Neutrophil (primary cell): Measurements from ENCODE around the gene DMD.

Experiments
- H3K27ac ChIP-seq: fragments of 200-600 bp; sonication (generic); 2 replicates; pipeline ENCODE4 v1.5.1; 2016; ENCODE audit warnings: mild to moderate bottlenecking, moderate library complexity
- H3K27me3 ChIP-seq: fragments of 200-600 bp; sonication (generic); 2 replicates; pipeline ENCODE4 v1.6.0; 2016; ENCODE audit warnings: mild to moderate bottlenecking
- H3K36me3 ChIP-seq: fragments of 200-600 bp; sonication (generic); 2 replicates; pipeline ENCODE4 v1.5.1; 2017
- H3K4me1 ChIP-seq, 2 experiments: fragments of 200-600 bp in 1 of 2; sonication (generic) in 1 of 2; 1 replicate in 1 of 2; 2 replicates in 1 of 2; pipeline versions ENCODE4 v1.5.1 to v1.6.1; 2013 to 2016; ENCODE audit warnings: low read depth in 1 of 2, low read length in 1 of 2, mild to moderate bottlenecking in 1 of 2, moderate library complexity in 1 of 2; ENCODE audit not compliant: control insufficient read depth in 1 of 2, insufficient read depth in 1 of 2
- H3K4me3 ChIP-seq, 2 experiments: fragments of 200-600 bp in 1 of 2; sonication (generic) in 1 of 2; 1 replicate in 1 of 2; 2 replicates in 1 of 2; pipeline ENCODE4 v1.5.1; 2013 to 2016; ENCODE audit warnings: low read depth in 1 of 2, low read length in 1 of 2, mild to moderate bottlenecking in 1 of 2, moderate library complexity in 1 of 2
- H3K9me3 ChIP-seq: fragments of 200-600 bp; sonication (generic); 2 replicates; pipeline ENCODE4 v1.5.1; 2016
- TF ChIP-seq, protein P1 (sequence below): fragments of 200-600 bp; sonication (generic); IDR thresholded peaks from 2 replicates; pipeline ENCODE4 v1.5.1; 2016; ENCODE audit warnings: antibody characterized with exemption

The DMD gene

DNA sequence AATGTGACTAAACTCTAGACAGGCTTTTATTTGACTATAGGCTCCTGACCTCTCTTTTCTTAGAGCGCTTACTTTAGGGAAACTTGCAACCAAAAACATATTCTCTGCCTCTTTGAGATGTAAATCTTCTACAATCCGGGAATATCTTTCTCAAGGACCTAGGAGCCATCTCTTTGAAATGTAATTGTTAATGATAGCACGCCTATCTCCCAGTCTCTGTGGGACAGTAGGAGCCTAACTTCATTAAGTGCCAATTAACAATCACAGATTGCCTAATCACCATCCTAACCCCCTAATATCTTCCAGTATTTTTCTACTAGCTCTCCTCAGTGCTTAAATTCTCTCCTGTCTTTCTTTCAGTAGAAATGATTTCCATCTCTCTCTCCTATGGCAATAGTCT, 628.6 kb downstream of the DMD start:
- no peaks in the 10 kb centered on the region for H3K4me1 ChIP-seq
- no peak overlapping the region for H3K4me3 ChIP-seq
- no peaks in the 10 kb centered on the region for H3K9me3 ChIP-seq
- no peak overlapping the region for H3K27ac ChIP-seq
- no peaks in the 10 kb centered on the region for H3K27me3 ChIP-seq
- no peaks in the 10 kb centered on the region for H3K36me3 ChIP-seq
- TF ChIP-seq, protein P1, sequence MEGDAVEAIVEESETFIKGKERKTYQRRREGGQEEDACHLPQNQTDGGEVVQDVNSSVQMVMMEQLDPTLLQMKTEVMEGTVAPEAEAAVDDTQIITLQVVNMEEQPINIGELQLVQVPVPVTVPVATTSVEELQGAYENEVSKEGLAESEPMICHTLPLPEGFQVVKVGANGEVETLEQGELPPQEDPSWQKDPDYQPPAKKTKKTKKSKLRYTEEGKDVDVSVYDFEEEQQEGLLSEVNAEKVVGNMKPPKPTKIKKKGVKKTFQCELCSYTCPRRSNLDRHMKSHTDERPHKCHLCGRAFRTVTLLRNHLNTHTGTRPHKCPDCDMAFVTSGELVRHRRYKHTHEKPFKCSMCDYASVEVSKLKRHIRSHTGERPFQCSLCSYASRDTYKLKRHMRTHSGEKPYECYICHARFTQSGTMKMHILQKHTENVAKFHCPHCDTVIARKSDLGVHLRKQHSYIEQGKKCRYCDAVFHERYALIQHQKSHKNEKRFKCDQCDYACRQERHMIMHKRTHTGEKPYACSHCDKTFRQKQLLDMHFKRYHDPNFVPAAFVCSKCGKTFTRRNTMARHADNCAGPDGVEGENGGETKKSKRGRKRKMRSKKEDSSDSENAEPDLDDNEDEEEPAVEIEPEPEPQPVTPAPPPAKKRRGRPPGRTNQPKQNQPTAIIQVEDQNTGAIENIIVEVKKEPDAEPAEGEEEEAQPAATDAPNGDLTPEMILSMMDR = no peak

DNA sequence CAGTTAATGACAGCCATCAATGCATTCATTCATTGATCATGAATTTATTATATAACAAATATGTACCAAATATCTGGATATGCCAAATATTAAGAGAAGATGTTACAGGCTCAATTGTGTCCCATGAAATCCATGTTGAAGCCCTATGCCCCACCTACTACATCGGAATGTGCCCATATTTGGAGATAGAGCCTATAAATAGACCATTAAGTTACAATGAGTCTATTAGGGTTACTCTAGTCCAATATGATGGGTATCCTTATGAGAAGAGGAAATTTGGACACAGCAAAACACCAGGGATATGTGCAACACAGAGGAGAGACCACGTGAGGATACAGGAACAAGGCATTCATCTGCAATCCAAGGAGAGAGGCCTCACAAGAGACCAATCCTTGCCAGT, 634.5 kb downstream of the DMD start:
- no peaks in the 10 kb centered on the region for H3K4me1 ChIP-seq
- H3K4me3 ChIP-seq = no peak overlapping the region
- H3K27ac ChIP-seq = no peak overlapping the region
- no peaks in the 10 kb centered on the region for H3K9me3 ChIP-seq
- TF ChIP-seq, protein P1 = no peak
- no peaks in the 10 kb centered on the region for H3K27me3 ChIP-seq
- no peaks in the 10 kb centered on the region for H3K36me3 ChIP-seq

DNA sequence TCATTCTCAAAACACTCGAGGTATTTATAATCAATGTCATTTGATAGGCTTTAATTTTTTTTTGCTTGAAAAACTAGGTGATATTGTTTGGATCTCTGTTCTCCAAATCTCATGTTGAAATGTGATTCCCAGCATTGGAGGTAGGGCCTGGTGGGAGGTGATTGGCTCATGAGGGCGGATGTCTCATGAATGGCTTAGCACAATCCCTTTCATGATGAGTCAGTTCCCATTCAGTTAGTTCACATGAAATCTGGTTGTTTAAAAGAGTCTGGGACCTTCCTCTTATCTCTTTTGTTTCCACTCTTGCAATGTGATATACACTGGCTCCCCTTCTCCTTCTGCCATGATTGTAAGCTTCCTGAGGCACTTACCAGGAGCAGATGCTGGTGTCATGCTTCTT, 638.7 kb downstream of the DMD start:
- H3K27ac ChIP-seq = no peak overlapping the region
- TF ChIP-seq, protein P1 = no peak
- no peaks in the 10 kb centered on the region for H3K9me3 ChIP-seq
- no peak overlapping the region for H3K4me3 ChIP-seq
- H3K27me3 ChIP-seq = no peaks in the 10 kb centered on the region
- H3K36me3 ChIP-seq = no peaks in the 10 kb centered on the region
- no peaks in the 10 kb centered on the region for H3K4me1 ChIP-seq

DNA sequence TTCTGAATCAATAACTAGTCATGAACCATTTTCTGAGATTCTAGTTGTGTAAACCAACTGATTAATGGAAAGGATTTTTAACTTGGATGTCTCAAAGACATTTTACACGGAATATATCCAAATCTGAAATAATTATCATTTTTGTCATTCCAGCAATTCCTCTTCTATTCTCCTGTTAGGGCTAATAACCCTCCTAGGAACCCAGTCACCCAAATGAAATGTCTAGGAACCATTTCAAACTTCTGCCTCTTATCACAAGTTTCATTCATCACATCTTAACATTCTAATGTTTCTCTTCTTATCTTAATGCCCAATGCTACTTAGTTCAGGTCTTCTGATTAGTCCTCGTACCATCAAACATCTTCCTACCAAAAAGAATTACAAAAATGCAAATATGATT, 639.8 kb downstream of the DMD start:
- no peaks in the 10 kb centered on the region for H3K9me3 ChIP-seq
- no peaks in the 10 kb centered on the region for H3K27me3 ChIP-seq
- TF ChIP-seq, protein P1 = no peak
- H3K4me1 ChIP-seq = no peaks in the 10 kb centered on the region
- no peak overlapping the region for H3K27ac ChIP-seq
- no peak overlapping the region for H3K4me3 ChIP-seq
- no peaks in the 10 kb centered on the region for H3K36me3 ChIP-seq

DNA sequence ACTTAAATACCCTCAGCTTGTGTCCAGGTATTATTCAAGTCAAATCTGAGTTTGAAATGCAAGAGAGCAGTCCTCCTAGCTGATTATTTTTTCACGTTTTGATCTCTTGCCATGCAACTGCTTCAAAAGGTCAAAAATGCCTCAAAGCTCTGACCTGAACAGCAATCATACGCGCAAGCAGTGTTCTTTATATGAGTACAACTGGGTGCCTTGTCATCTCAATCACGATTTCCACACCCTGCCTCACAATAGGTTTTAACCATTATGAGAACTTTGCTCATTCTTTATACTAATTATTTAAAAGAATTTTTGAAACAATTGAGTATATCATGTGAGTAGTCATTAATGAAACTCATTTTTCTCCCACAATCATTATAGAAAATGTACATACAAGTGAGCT, 649.1 kb downstream of the DMD start:
- TF ChIP-seq, protein P1 = no peak
- no peaks in the 10 kb centered on the region for H3K9me3 ChIP-seq
- no peaks in the 10 kb centered on the region for H3K4me1 ChIP-seq
- H3K27ac ChIP-seq = no peak overlapping the region
- H3K4me3 ChIP-seq = no peak overlapping the region
- H3K27me3 ChIP-seq = no peaks in the 10 kb centered on the region
- no peaks in the 10 kb centered on the region for H3K36me3 ChIP-seq

DNA sequence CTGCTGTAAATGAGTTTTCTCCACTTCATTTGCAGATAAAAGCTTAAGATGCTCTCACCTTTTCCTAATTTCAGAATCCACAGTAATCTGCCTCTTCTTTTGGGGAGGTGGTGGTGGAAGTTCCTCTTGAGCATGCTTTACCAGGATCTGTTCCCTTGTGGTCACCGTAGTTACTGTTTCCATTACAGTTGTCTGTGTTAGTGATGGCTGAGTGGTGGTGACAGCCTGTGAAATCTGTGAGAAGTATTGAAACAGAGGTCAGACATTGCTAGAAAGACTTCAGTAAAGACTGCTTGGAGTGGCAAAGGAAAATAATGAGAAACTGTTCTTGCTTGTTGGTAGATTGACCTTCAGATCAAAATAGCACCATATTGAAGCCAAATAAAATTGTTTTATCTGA, 666.2 kb downstream of the DMD start:
- Histone ChIP-seq H3K9me3 (no peaks in the 10 kb centered on the region), H3K27ac (no peak overlapping the region), H3K27me3 (no peaks in the 10 kb centered on the region), H3K36me3 (no peaks in the 10 kb centered on the region), H3K4me1 (no peaks in the 10 kb centered on the region), H3K4me3 (no peak overlapping the region)
- TF ChIP-seq, protein P1 = no peak
